ENCODE results near the gene PTGIS.

DNA sequence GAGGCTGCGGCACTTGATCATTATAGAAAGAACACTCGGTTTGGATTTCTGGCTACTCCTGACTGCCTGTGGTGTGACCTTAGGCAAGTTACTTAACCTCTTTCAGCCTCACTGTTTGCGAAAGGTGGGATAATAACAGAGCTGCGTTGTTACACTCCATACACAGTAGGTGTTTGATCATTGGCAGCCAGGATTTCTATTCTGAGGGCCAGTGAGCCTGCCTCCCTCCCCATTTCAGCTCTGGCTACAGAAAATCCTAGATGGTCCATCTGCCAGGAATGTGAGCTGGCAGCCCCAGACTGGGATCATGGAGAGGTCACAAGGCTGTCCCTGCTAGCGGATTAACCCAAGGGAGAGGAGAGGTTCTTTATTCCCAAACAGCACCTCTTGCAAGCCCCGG, 88.2 kb downstream of the PTGIS start:
- no peak for TF ChIP-seq USF2 (IDR thresholded peaks at IDR 0.05; ENCODE audit: low read depth, low read length)
- TF ChIP-seq, protein P1, sequence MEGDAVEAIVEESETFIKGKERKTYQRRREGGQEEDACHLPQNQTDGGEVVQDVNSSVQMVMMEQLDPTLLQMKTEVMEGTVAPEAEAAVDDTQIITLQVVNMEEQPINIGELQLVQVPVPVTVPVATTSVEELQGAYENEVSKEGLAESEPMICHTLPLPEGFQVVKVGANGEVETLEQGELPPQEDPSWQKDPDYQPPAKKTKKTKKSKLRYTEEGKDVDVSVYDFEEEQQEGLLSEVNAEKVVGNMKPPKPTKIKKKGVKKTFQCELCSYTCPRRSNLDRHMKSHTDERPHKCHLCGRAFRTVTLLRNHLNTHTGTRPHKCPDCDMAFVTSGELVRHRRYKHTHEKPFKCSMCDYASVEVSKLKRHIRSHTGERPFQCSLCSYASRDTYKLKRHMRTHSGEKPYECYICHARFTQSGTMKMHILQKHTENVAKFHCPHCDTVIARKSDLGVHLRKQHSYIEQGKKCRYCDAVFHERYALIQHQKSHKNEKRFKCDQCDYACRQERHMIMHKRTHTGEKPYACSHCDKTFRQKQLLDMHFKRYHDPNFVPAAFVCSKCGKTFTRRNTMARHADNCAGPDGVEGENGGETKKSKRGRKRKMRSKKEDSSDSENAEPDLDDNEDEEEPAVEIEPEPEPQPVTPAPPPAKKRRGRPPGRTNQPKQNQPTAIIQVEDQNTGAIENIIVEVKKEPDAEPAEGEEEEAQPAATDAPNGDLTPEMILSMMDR (conservative IDR thresholded peaks at IDR 0.05; ENCODE audit: low read depth, low read length): no peak
- TF ChIP-seq POLR2A (IDR thresholded peaks at IDR 0.05; ENCODE audit: low read depth, low read length): no peak
- no peak for TF ChIP-seq SMC3 (IDR thresholded peaks at IDR 0.05; ENCODE audit: low read depth, low read length)
- no peak for TF ChIP-seq MAFK (IDR thresholded peaks at IDR 0.05; ENCODE audit: low read depth, low read length)
- no peak for TF ChIP-seq MAZ (IDR thresholded peaks at IDR 0.05; ENCODE audit: borderline replicate concordance, low read depth, low read length)
- no peak for TF ChIP-seq MXI1 (IDR thresholded peaks at IDR 0.05; ENCODE audit: borderline replicate concordance, low read depth, low read length)
- TF ChIP-seq CEBPB (IDR thresholded peaks at IDR 0.05; ENCODE audit: low read depth, low read length): no peak
